Coronary artery (tissue), 2 donors: Measurements from ENCODE around the gene PMEL.
"Not testable (repeated sequence)": the region's sequence is repeated elsewhere in the genome, so short reads cannot be mapped to it uniquely, and the experiment has no call there.

Source experiments
- DNase-seq: peaks from one replicate; pipeline ENCODE4 v3.0.0-alpha.2; 2017; ENCODE audit warnings: low spot score
- H3K27ac ChIP-seq, 2 donors: fragments of 200-600 bp; sonication (generic); one replicate each; pipeline ENCODE4 v1.5.1; 2016 to 2019
- H3K4me3 ChIP-seq: fragments of 200-600 bp; sonication (generic); 2 replicates; pipeline ENCODE4 v1.5.1; 2016; ENCODE audit warnings: mild to moderate bottlenecking, moderate library complexity
- TF ChIP-seq, protein P1 (sequence below): fragments of 200-600 bp; sonication (generic); IDR thresholded peaks from one replicate; pipeline ENCODE4 v1.5.1; 2019; ENCODE audit warnings: antibody characterized with exemption

PMEL gene

GRCh38 chr12:55982319-55982936, 16.6 kb upstream of the PMEL start:
- DNase-seq: no peak
- no peak overlapping the region for H3K27ac ChIP-seq
- no peak overlapping the region for H3K4me3 ChIP-seq
- TF ChIP-seq, protein P1, sequence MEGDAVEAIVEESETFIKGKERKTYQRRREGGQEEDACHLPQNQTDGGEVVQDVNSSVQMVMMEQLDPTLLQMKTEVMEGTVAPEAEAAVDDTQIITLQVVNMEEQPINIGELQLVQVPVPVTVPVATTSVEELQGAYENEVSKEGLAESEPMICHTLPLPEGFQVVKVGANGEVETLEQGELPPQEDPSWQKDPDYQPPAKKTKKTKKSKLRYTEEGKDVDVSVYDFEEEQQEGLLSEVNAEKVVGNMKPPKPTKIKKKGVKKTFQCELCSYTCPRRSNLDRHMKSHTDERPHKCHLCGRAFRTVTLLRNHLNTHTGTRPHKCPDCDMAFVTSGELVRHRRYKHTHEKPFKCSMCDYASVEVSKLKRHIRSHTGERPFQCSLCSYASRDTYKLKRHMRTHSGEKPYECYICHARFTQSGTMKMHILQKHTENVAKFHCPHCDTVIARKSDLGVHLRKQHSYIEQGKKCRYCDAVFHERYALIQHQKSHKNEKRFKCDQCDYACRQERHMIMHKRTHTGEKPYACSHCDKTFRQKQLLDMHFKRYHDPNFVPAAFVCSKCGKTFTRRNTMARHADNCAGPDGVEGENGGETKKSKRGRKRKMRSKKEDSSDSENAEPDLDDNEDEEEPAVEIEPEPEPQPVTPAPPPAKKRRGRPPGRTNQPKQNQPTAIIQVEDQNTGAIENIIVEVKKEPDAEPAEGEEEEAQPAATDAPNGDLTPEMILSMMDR: no peak

GRCh38 chr12:55981882-55982281, 16.0 kb upstream of the PMEL start:
- H3K4me3 ChIP-seq, DNase-seq, H3K27ac ChIP-seq: not testable (repeated sequence)

DNA sequence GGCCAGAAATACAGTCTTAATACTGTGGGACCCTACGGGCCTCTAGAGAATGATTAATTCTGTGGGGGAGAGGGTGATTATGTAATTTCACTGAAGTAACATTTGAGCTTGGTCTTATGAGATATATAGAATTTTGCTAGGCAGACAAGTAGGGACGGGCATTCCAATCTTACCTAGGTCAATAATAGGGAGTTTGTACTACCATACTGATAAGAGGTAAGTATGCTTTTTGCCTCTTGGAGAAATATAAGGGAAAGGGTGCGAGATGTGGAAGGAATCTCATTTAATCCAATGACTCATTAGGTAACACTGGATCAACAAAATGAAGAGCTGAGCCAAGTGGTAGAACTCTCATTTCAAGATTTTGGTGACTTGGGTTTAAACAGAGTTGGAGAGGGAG, 13.2 kb upstream of the PMEL start:
- no peak overlapping the region for H3K27ac ChIP-seq
- H3K4me3 ChIP-seq: no peak overlapping the region
- no peak for DNase-seq
- TF ChIP-seq, protein P1: no peak

- no peak for DNase-seq
- no peak overlapping the region for H3K27ac ChIP-seq
Measured at GRCh38 chr12:55978393-55978792, 12.6 kb upstream of the PMEL start.

GRCh38 chr12:55974308-55974730, 8.5 kb upstream of the PMEL start:
- no peak for DNase-seq
- TF ChIP-seq, protein P1: no peak
- Histone ChIP-seq H3K4me3 (peak overlapping the region; percentile 93), H3K27ac (peak overlapping the region; percentile 97 to 99)

More at GRCh38 chr12:55978393-55978792, 12.6 kb upstream of the PMEL start:
- TF ChIP-seq, protein P1: no peak
- H3K4me3 ChIP-seq: no peak overlapping the region

DNA sequence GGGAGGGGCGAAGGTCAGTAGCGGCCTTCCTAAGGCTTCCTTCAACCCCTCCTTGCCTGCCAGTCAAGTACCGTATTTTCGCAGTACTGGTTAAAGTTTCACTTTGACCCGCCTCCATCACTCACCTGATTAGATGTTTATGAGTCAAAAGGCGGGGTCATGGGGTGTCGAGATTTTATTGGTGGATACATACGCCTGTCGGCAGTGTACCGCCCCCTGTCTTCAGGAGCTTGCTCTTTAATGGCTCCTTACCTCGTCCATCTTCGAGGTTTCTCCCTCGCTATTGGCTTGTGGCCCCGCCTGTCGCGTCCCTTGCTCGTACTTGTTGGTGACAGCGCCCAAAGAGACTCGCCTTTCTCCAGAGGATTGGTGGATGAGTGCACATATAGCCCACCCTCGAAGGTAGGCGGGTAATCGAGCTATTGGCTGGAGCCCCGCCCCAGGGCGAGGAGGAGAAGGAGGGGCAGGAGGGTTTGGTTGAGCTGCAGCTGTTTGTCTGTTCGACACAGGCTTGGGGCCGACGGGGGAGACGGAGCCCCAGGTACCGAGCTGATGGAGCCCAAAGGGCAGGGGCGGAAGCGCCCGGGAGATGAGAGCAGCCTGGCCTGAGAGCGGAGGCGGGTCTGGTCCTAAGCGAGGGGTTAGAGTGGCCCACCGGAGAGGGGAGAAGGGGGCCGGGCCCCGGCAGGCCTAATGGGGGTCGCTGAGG, 7.9 kb upstream of the PMEL start, which contains the start of gene RAB5B:
RAB5B (plus strand) TSS at position 480 of the 709 bp plus-strand sequence. CDS start 12,883 bp downstream, outside the sequence.
- Histone ChIP-seq H3K4me3 (peak within 1 kb of the TSS; percentile 93), H3K27ac (peak within 1 kb of the TSS; percentile 97 to 99)
- peak; percentile 100 for DNase-seq
- TF ChIP-seq, protein P1: no peak

DNA sequence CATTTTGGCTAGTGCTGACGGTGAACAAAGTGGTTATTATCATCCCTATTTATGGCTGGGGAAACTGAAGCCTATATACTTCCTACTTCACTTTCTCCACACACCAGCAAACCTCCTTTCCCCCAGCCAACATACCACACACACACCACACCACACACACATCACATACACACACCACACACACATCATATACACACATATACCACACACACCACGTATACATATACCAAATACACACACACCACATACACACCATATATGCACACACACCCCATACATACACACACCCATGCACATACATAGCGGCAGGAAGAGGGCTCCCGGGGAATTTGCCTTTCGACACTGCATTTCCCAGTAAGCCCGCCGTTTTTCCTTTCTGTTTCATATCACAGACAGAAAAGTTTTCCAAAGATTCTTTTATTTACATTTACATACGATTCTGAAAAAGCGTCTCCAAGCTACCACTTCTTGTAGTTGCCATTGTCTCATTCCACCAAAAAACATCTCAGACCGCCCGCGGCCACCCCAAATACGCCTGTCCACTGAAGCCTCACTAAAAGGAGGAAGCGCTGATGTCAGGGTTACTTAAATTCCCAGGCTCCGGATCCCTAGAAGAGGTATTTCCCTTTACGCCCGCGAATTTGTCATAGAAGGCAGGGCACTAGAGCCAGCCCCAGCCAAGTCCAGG, 7.2 kb upstream of the PMEL start:
- TF ChIP-seq, protein P1: no peak
- Histone ChIP-seq H3K27ac (peak overlapping the region; percentile 90 to 97), H3K4me3 (peak overlapping the region; percentile 78)
- no peak for DNase-seq
